Peyer's patch (tissue), 4 donors: Measurements from ENCODE around the gene KIRREL3. TPM values are rescaled to one million over a fixed set of nuclear protein-coding genes. Genes with fewer than 3 reads are reported as not detected.

Source experiments
- DNase-seq, 3 donors: peaks; one replicate each; pipeline ENCODE4 v3.0.0-alpha.2; 2017 to 2019
- H3K27ac ChIP-seq, 4 donors: fragments of 200-600 bp; sonication (generic); one replicate each; pipeline ENCODE4 v1.5.1; 2016 to 2019
- H3K27me3 ChIP-seq, 2 donors: fragments of 200-600 bp; sonication (generic); one replicate each; pipeline ENCODE4 v1.5.1; 2019
- H3K36me3 ChIP-seq, 3 donors: fragments of 200-600 bp; sonication (generic); one replicate each; pipeline ENCODE4 v1.5.1; 2016 to 2019
- H3K4me1 ChIP-seq, 4 donors: fragments of 200-600 bp; sonication (generic); one replicate each; pipeline ENCODE4 v1.5.1; 2016 to 2019
- H3K4me3 ChIP-seq, 4 donors: fragments of 200-600 bp; sonication (generic); 1 replicate in 3 of 4; 2 replicates in 1 of 4; pipeline ENCODE4 v1.5.1; 2016 to 2019; ENCODE audit warnings: mild to moderate bottlenecking in 1 of 4
- H3K9me3 ChIP-seq, 4 donors: fragments of 200-600 bp; sonication (generic); one replicate each; pipeline ENCODE4 v1.5.1; 2016 to 2019; ENCODE audit warnings: mild to moderate bottlenecking in 1 of 4
- POLR2A ChIP-seq, 2 donors: fragments of 450-650 bp; IDR thresholded peaks; one replicate each; pipeline ENCODE4 v1.5.1; 2017; ENCODE audit warnings: antibody characterized with exemption in 2 of 2, mild to moderate bottlenecking in 2 of 2, moderate library complexity in 2 of 2
- total RNA-seq, 4 donors: library from RNA; depleted of rRNA; stranded (reverse); fragments of >200 nt; gene quantifications; one replicate each; pipeline ENCODE4 v1.1.0, GENCODE V29; 2016
- TF ChIP-seq, protein P1 (sequence below), 6 experiments: fragments of 450-650 bp in 4 of 6; fragments of 200-600 bp in 2 of 6; sonication (generic) in 1 of 6; IDR thresholded peaks; one replicate each; pipeline ENCODE4 v1.5.1; 2017 to 2019; ENCODE audit warnings: antibody characterized with exemption in 6 of 6, mild to moderate bottlenecking in 3 of 6, moderate library complexity in 1 of 6

KIRREL3 gene
- total RNA-seq, 4 donors from 2014 or later = 0.83 TPM; not detected in 3

- H3K4me3 ChIP-seq = no peak overlapping the region
- H3K27me3 ChIP-seq = no peaks in the 10 kb centered on the region
- H3K36me3 ChIP-seq = no peaks in the 10 kb centered on the region
- no peak overlapping the region for H3K27ac ChIP-seq
- TF ChIP-seq POLR2A (IDR thresholded peaks at IDR 0.05) = no peak
- TF ChIP-seq, protein P1, sequence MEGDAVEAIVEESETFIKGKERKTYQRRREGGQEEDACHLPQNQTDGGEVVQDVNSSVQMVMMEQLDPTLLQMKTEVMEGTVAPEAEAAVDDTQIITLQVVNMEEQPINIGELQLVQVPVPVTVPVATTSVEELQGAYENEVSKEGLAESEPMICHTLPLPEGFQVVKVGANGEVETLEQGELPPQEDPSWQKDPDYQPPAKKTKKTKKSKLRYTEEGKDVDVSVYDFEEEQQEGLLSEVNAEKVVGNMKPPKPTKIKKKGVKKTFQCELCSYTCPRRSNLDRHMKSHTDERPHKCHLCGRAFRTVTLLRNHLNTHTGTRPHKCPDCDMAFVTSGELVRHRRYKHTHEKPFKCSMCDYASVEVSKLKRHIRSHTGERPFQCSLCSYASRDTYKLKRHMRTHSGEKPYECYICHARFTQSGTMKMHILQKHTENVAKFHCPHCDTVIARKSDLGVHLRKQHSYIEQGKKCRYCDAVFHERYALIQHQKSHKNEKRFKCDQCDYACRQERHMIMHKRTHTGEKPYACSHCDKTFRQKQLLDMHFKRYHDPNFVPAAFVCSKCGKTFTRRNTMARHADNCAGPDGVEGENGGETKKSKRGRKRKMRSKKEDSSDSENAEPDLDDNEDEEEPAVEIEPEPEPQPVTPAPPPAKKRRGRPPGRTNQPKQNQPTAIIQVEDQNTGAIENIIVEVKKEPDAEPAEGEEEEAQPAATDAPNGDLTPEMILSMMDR (IDR thresholded peaks at IDR 0.05) = no peak
- peak in 1 of 3 donors; percentile 27 for DNase-seq
- no peaks in the 10 kb centered on the region for H3K4me1 ChIP-seq
- H3K9me3 ChIP-seq = no peaks in the 10 kb centered on the region
These were observed 470.2 kb downstream of the KIRREL3 start for GRCh38 chr11:126530416-126530815.

DNA sequence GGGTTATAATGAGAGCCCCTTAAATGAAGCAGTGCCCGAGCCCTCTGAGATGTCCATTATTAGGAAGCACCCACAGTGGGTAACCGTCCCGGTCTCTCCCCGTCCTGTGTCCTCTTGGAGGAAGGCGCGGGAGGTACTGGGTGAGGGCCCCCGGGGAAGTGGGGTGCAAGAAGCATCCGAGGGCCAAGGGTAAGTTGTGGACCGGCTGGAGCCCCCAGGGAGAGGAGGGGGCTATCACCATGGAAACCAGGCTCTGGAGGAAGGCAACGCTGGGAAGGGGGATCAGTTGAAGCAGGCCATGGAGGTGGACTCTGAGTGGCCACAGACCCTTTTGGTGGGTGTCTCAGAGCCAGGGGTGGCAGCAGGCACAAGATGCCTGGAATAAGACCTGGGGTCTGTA lies 471.5 kb downstream of the KIRREL3 start:
- Histone ChIP-seq H3K4me1 (no peaks in the 10 kb centered on the region), H3K36me3 (no peaks in the 10 kb centered on the region), H3K27ac (no peak overlapping the region), H3K9me3 (no peaks in the 10 kb centered on the region), H3K4me3 (no peak overlapping the region), H3K27me3 (no peaks in the 10 kb centered on the region)
- TF ChIP-seq POLR2A (IDR thresholded peaks at IDR 0.05) = no peak
- TF ChIP-seq, protein P1 (IDR thresholded peaks at IDR 0.05) = no peak
- peak in 1 of 3 donors; percentile 31 for DNase-seq

DNA sequence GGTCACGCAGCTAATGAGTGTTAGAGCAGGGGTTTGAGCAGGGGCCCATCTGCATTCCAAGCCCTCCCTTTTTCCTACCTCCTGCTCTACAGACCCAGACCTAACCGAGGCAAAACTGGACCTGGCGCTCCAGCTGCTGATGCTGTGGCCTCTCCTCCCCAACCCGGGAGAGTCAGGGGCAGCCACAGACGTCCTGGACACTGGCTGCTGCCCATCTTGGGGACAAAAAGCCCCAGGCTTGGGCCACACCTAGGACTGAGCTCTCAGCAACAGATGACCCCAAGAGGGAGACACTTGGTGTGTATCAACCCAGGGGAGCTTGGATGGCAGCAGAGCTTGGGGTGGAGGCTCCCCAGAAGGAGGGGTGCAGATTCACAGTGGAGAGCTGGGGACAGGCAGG lies 472.5 kb downstream of the KIRREL3 start:
- TF ChIP-seq, protein P1 (IDR thresholded peaks at IDR 0.05) = no peak
- TF ChIP-seq POLR2A (IDR thresholded peaks at IDR 0.05) = no peak
- DNase-seq = peak in 1 of 3 donors; percentile 26
- Histone ChIP-seq H3K27me3 (no peaks in the 10 kb centered on the region), H3K27ac (no peak overlapping the region), H3K4me3 (no peak overlapping the region), H3K4me1 (no peaks in the 10 kb centered on the region), H3K36me3 (no peaks in the 10 kb centered on the region), H3K9me3 (no peaks in the 10 kb centered on the region)

DNA sequence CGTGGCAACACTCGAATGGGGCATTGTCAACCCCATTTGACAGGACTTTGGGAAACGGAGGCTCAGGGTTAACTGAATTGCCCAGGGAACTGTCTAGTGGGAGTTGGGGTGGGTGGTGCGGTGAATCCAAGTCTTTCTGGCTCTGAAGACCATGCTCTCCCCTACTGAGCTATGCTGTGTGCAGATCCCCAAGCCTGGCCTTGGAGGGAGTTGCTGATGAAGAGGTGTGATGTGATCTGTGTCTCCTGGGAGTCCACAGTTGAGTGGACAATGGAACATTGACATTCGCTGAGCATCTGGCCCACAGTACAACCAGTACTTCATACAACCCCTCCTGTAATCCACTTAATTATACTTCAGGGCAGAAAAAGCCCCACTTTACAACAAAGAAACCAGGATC lies 472.9 kb downstream of the KIRREL3 start:
- no peaks in the 10 kb centered on the region for H3K4me1 ChIP-seq
- no peak for DNase-seq
- H3K4me3 ChIP-seq = no peak overlapping the region
- no peak overlapping the region for H3K27ac ChIP-seq
- no peaks in the 10 kb centered on the region for H3K9me3 ChIP-seq
- H3K27me3 ChIP-seq = no peaks in the 10 kb centered on the region
- H3K36me3 ChIP-seq = no peaks in the 10 kb centered on the region
- TF ChIP-seq, protein P1 (IDR thresholded peaks at IDR 0.05) = no peak

DNA sequence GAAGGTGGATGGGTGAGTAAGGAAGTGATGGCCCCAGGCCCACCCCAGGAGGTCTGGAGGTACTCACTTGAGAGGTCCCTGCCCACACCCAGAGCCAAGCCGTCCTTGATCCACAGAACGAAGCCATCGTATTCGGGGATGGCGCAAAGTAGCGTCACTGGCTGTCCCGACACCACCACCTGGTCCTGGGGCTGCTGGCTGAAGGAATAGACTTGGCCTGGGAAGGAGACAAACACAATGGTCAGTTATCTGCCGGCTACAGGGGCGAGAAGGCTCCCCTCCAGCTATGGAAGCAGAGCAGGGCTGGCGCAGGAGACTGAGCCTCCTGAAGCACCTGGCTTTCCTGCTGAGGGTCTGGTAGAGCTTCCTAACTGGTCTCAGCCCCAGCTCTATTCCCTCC lies 474.1 kb downstream of the KIRREL3 start:
- H3K27ac ChIP-seq = no peak overlapping the region
- H3K27me3 ChIP-seq = no peaks in the 10 kb centered on the region
- no peak overlapping the region for H3K4me3 ChIP-seq
- no peaks in the 10 kb centered on the region for H3K9me3 ChIP-seq
- no peaks in the 10 kb centered on the region for H3K36me3 ChIP-seq
- no peak for DNase-seq
- TF ChIP-seq, protein P1 (IDR thresholded peaks at IDR 0.05) = no peak
- no peak for TF ChIP-seq POLR2A (IDR thresholded peaks at IDR 0.05)
- no peaks in the 10 kb centered on the region for H3K4me1 ChIP-seq

DNA sequence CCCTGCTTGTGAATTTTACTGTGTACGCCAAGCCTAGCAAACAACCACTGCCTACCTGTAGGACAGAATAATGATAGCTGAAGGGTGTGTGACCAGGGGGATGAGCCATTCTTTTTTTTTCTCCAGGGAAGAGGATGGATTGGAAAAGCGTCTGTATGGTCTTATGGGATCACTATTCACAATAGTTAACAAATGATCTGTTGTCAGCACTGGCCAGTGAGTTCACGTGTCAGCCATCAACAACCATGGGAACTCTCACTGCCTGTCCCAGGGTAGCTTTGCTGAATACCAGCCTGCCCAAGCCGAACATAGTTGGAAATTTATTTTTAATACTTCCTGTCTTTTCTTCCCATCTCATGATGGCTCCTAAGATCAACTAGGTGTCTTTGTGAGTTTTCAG lies 474.9 kb downstream of the KIRREL3 start:
- no peak for DNase-seq
- no peak overlapping the region for H3K4me3 ChIP-seq
- H3K27ac ChIP-seq = no peak overlapping the region
- no peaks in the 10 kb centered on the region for H3K4me1 ChIP-seq
- TF ChIP-seq, protein P1 (IDR thresholded peaks at IDR 0.05) = no peak
- no peak for TF ChIP-seq POLR2A (IDR thresholded peaks at IDR 0.05)
- H3K27me3 ChIP-seq = no peaks in the 10 kb centered on the region
- H3K9me3 ChIP-seq = no peaks in the 10 kb centered on the region
- no peaks in the 10 kb centered on the region for H3K36me3 ChIP-seq
